ENCODE results near the gene BIRC6.

Gene BIRC6

DNA sequence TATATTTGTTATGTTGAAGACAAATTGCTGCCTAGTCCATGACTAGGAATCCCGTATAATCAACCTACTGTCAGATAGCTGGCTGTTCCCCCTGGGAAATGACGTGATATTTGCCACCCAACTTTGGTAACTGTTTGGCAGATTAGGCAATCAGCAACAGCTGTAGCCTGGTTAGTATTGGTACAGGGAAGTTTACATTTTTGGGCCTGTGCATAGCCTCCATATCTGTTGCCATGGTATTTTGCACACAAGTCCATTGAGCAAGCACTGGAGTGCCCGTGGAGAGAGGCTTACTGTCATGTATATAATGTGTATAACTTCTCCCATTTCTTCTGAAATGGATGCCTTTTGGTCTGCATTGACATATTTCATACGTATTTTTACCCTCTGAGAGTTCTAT lies 27.7 kb downstream of the BIRC6 start:
- TF ChIP-seq, protein P1, sequence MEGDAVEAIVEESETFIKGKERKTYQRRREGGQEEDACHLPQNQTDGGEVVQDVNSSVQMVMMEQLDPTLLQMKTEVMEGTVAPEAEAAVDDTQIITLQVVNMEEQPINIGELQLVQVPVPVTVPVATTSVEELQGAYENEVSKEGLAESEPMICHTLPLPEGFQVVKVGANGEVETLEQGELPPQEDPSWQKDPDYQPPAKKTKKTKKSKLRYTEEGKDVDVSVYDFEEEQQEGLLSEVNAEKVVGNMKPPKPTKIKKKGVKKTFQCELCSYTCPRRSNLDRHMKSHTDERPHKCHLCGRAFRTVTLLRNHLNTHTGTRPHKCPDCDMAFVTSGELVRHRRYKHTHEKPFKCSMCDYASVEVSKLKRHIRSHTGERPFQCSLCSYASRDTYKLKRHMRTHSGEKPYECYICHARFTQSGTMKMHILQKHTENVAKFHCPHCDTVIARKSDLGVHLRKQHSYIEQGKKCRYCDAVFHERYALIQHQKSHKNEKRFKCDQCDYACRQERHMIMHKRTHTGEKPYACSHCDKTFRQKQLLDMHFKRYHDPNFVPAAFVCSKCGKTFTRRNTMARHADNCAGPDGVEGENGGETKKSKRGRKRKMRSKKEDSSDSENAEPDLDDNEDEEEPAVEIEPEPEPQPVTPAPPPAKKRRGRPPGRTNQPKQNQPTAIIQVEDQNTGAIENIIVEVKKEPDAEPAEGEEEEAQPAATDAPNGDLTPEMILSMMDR (conservative IDR thresholded peaks at IDR 0.05; ENCODE audit: low read depth, low read length): no peak
- no peak overlapping the region for H3K27ac ChIP-seq
- no peaks in the 10 kb centered on the region for H3K27me3 ChIP-seq (ENCODE audit: insufficient read depth, low read depth)
- peaks cover 13% of the 10 kb centered on the region; the same call in 1 of the 2 replicates for H3K36me3 ChIP-seq (ENCODE audit: insufficient read depth)
- H2AFZ ChIP-seq (ENCODE audit: low read depth): no peak overlapping the region
- H4K20me1 ChIP-seq (ENCODE audit: insufficient read depth): peaks cover 22% of the 10 kb centered on the region; the same call in 1 of the 2 replicates
- H3K4me3 ChIP-seq (IDR thresholded peaks at IDR 0.05; ENCODE audit: insufficient read depth, low read depth, low read length): no peak overlapping the region
- H3K4me1 ChIP-seq (ENCODE audit: low read depth, poor library complexity, severe bottlenecking): peaks cover 12% of the 10 kb centered on the region
- H3K4me2 ChIP-seq: no peak overlapping the region
- no peak overlapping the region for H3K9ac ChIP-seq
- H3K79me2 ChIP-seq (ENCODE audit: insufficient read depth, low read depth): peaks cover 47% of the 10 kb centered on the region; the same call in 1 of the 2 replicates

DNA sequence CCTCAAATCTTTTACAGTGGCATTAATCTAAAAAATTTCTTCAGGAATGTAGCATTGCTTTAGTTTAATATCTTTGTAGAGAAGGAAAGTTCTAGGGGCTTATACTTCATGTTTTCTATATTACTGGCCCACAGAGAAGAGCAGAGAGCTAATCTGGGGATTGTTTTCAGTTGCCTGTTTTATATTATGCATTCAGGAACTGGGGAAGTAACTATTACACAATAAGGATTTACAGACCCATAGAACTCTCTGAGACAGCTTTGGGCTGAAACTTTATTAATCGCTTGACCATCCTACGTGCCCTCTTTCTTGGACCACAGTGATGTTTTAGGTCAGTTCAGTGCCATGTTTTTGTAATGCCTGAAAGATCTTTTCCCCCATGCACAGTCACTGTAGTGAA lies 29.9 kb downstream of the BIRC6 start:
- Histone ChIP-seq H2AFZ (ENCODE audit: low read depth) (no peak overlapping the region), H3K4me3 (IDR thresholded peaks at IDR 0.05; ENCODE audit: insufficient read depth, low read depth, low read length) (no peak overlapping the region), H3K27me3 (ENCODE audit: insufficient read depth, low read depth) (no peaks in the 10 kb centered on the region), H3K79me2 (ENCODE audit: insufficient read depth, low read depth) (peaks cover 31% of the 10 kb centered on the region; the same call in 1 of the 2 replicates), H3K27ac (no peak overlapping the region), H3K4me1 (ENCODE audit: low read depth, poor library complexity, severe bottlenecking) (peaks cover 16% of the 10 kb centered on the region), H3K4me2 (no peak overlapping the region), H3K9ac (no peak overlapping the region), H3K36me3 (ENCODE audit: insufficient read depth) (peaks cover 20% of the 10 kb centered on the region; the same call in 1 of the 2 replicates), H4K20me1 (ENCODE audit: insufficient read depth) (peaks cover 14% of the 10 kb centered on the region; the same call in 1 of the 2 replicates)
- TF ChIP-seq, protein P1 (conservative IDR thresholded peaks at IDR 0.05; ENCODE audit: low read depth, low read length): no peak

DNA sequence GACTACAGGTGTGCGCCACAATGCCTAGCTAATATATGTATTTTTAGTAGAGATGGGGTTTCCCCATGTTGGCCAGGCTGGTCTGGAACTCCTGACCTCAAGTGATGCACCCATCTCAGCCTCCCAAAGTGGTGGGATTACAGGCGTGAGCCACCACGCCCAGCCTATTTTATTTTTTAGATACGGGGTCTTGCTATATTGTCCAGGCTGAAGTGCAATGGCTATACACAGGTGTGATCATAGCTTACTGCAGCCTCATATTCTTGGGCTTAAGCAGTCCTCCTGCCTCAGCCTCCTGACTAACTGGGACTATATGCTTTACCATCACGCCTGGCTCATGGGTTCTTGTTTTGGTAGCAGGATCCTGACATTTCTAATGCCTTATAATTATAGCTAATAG lies 42.4 kb downstream of the BIRC6 start:
- Histone ChIP-seq H3K27me3 (ENCODE audit: insufficient read depth, low read depth) (no peaks in the 10 kb centered on the region), H2AFZ (ENCODE audit: low read depth) (no peak overlapping the region), H3K27ac (no peak overlapping the region), H3K36me3 (ENCODE audit: insufficient read depth) (no peaks in the 10 kb centered on the region; the same call in 1 of the 2 replicates), H3K79me2 (ENCODE audit: insufficient read depth, low read depth) (peaks cover 11% of the 10 kb centered on the region; the same call in 1 of the 2 replicates), H3K4me2 (no peak overlapping the region), H4K20me1 (ENCODE audit: insufficient read depth) (no peaks in the 10 kb centered on the region), H3K4me3 (IDR thresholded peaks at IDR 0.05; ENCODE audit: insufficient read depth, low read depth, low read length) (no peak overlapping the region), H3K4me1 (ENCODE audit: low read depth, poor library complexity, severe bottlenecking) (peaks cover 4% of the 10 kb centered on the region), H3K9ac (no peak overlapping the region)
- TF ChIP-seq, protein P1 (conservative IDR thresholded peaks at IDR 0.05; ENCODE audit: low read depth, low read length): no peak

DNA sequence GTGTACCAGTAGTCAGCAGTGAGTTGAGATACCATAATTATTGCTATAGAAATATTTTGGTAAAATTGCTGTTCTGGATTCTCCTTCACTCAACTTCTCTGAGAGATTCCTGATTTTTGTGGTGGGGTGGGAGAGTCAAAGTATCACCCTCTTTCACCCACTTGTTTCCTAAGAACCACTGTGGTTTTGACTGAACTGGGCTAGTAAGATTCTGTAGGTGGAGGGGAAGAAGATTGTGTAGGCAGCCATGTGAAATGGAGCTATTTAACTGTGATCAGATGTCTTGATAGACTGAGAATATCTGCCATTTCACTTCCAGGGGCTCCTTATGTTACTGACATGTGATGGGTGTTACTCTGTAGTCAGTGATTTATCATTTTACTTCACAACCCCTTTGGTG lies 45.3 kb downstream of the BIRC6 start:
- TF ChIP-seq, protein P1 (conservative IDR thresholded peaks at IDR 0.05; ENCODE audit: low read depth, low read length): no peak
- Histone ChIP-seq H3K4me3 (IDR thresholded peaks at IDR 0.05; ENCODE audit: insufficient read depth, low read depth, low read length) (no peak overlapping the region), H3K27ac (no peak overlapping the region), H4K20me1 (ENCODE audit: insufficient read depth) (no peaks in the 10 kb centered on the region), H2AFZ (ENCODE audit: low read depth) (no peak overlapping the region), H3K4me2 (no peak overlapping the region), H3K36me3 (ENCODE audit: insufficient read depth) (no peaks in the 10 kb centered on the region), H3K27me3 (ENCODE audit: insufficient read depth, low read depth) (no peaks in the 10 kb centered on the region), H3K9ac (no peak overlapping the region), H3K4me1 (ENCODE audit: low read depth, poor library complexity, severe bottlenecking) (peaks cover 4% of the 10 kb centered on the region), H3K79me2 (ENCODE audit: insufficient read depth, low read depth) (peaks cover 2% of the 10 kb centered on the region; the same call in 1 of the 2 replicates)

Data from KMS-11 (cell line).